HepG2 (cell line): Measurements from ENCODE around the gene GAPDH. TPM values are rescaled to one million over a fixed set of nuclear protein-coding genes. Genes with fewer than 3 reads are reported as not detected.
A peak's percentile ranks its signal among the peaks of the same experiment; 100 is the strongest.

Experiments
- AGO1 ChIP-seq: fragments of 200-400 bp; formaldehyde crosslinking; IDR thresholded peaks from 2 replicates; pipeline ENCODE4 v1.6.1; 2017; ENCODE audit warnings: mild to moderate bottlenecking, low read depth, low read length, moderate library complexity; ENCODE audit not compliant: poor library complexity, severe bottlenecking
- DPF2 ChIP-seq: sonication (generic); formaldehyde crosslinking; IDR thresholded peaks from 2 replicates; pipeline ENCODE4 v1.4.0; 2020; ENCODE audit warnings: mild to moderate bottlenecking, low read depth, missing genetic modification reagents, borderline replicate concordance
- ELF3 ChIP-seq: IDR thresholded peaks from 2 replicates; pipeline ENCODE4 v1.6.1; 2016; ENCODE audit warnings: missing genetic modification reagents, missing compliant biosample characterization
- MXD4 ChIP-seq: IDR thresholded peaks from 2 replicates; pipeline ENCODE4 v1.6.1; 2016; ENCODE audit warnings: mild to moderate bottlenecking, missing biosample characterization, missing genetic modification reagents
- MZF1 ChIP-seq: sonication (generic); formaldehyde crosslinking; IDR thresholded peaks from 2 replicates; pipeline ENCODE4 v1.8.1; 2023; ENCODE audit warnings: mild to moderate bottlenecking, missing genetic modification reagents, borderline replicate concordance
- NFE2L2 ChIP-seq: fragments of 150-350 bp; IDR thresholded peaks from 2 replicates; pipeline ENCODE4 v1.6.1; 2014; ENCODE audit warnings: low read length
- NFIB ChIP-seq: sonication (generic); formaldehyde crosslinking; IDR thresholded peaks from 2 replicates; pipeline ENCODE4 v1.9.0; 2021; ENCODE audit warnings: missing genetic modification reagents, mild to moderate bottlenecking, borderline replicate concordance
- RARA ChIP-seq: IDR thresholded peaks from 2 replicates; pipeline ENCODE4 v1.6.1; 2016; ENCODE audit warnings: missing genetic modification reagents, missing compliant biosample characterization
- REXO4 ChIP-seq: sonication (generic); formaldehyde crosslinking; IDR thresholded peaks from 2 replicates; pipeline ENCODE4 v1.8.0; 2022; ENCODE audit warnings: missing genetic modification reagents, mild to moderate bottlenecking, borderline replicate concordance
- SIN3A ChIP-seq: IDR thresholded peaks from 2 replicates; pipeline ENCODE4 v1.6.1; 2011; ENCODE audit warnings: low read depth, mild to moderate bottlenecking, control low read depth, low read length, borderline replicate concordance
- SP5 ChIP-seq: IDR thresholded peaks from 2 replicates; pipeline ENCODE4 v1.6.1; 2016; ENCODE audit warnings: low read depth, borderline replicate concordance
- SRF ChIP-seq: IDR thresholded peaks from 2 replicates; pipeline ENCODE4 v1.6.1; 2011; ENCODE audit warnings: mild to moderate bottlenecking, low read depth, low read length, moderate library complexity
- TP53 ChIP-seq: sonication (generic); formaldehyde crosslinking; conservative IDR thresholded peaks from 2 replicates; pipeline ENCODE4 v1.4.0; 2020; ENCODE audit warnings: missing genetic modification reagents
- ZNF496 ChIP-seq: sonication (generic); formaldehyde crosslinking; IDR thresholded peaks from 2 replicates; pipeline ENCODE4 v1.8.1; 2023; ENCODE audit warnings: mild to moderate bottlenecking, moderate library complexity, missing genetic modification reagents; ENCODE audit not compliant: insufficient replicate concordance
- ZSCAN25 ChIP-seq: sonication (generic); formaldehyde crosslinking; IDR thresholded peaks from 2 replicates; pipeline ENCODE4 v1.8.0; 2022; ENCODE audit warnings: mild to moderate bottlenecking, missing genetic modification reagents
- polyA plus RNA-seq, 8 experiments: library from polyadenylated mRNA; depleted of rRNA in 3 of 8; stranded (reverse) in 7 of 8; unstranded in 1 of 8; fragments of >200 nt; fragmentation: Illumina TruSeq in 4 of 8; extraction: Trizol in 4 of 8; gene quantifications; 2 replicates each; pipeline versions ENCODE4 v1.2.1 to v1.2.3, GENCODE V29; 2011 to 2016; ENCODE audit warnings: low read depth in 4 of 8, missing spikeins in 1 of 8, mixed read lengths in 1 of 8; ENCODE audit not compliant: insufficient read depth in 1 of 8
- total RNA-seq, 5 experiments: library from RNA; depleted of rRNA; stranded (reverse); fragments of >200 nt; fragmentation: Illumina TruSeq; extraction: Trizol; gene quantifications; 2 replicates each; pipeline ENCODE4 v1.2.3, GENCODE V29; 2016; ENCODE audit warnings: low read depth in 1 of 5
- TF ChIP-seq, protein P1 (sequence below): sonication (generic); formaldehyde crosslinking; IDR thresholded peaks from 2 replicates; pipeline ENCODE4 v1.8.0; 2022; ENCODE audit warnings: mild to moderate bottlenecking, missing genetic modification reagents
- TF ChIP-seq, protein P2 (sequence below): sonication (generic); formaldehyde crosslinking; IDR thresholded peaks from 2 replicates; pipeline ENCODE4 v1.4.0; 2020; ENCODE audit warnings: missing genetic modification reagents, mild to moderate bottlenecking, borderline replicate concordance
- TF ChIP-seq, protein P3 (sequence below): sonication (generic); formaldehyde crosslinking; IDR thresholded peaks from 2 replicates; pipeline ENCODE4 v1.9.0; 2021; ENCODE audit warnings: missing genetic modification reagents, borderline replicate concordance

The GAPDH gene
- total and polyA plus RNA-seq, 2 of the 13 experiments (the other 11 are each of a cell fraction or from before 2014, with no cell fraction given) = 3,038 to 12,722 TPM

DNA sequence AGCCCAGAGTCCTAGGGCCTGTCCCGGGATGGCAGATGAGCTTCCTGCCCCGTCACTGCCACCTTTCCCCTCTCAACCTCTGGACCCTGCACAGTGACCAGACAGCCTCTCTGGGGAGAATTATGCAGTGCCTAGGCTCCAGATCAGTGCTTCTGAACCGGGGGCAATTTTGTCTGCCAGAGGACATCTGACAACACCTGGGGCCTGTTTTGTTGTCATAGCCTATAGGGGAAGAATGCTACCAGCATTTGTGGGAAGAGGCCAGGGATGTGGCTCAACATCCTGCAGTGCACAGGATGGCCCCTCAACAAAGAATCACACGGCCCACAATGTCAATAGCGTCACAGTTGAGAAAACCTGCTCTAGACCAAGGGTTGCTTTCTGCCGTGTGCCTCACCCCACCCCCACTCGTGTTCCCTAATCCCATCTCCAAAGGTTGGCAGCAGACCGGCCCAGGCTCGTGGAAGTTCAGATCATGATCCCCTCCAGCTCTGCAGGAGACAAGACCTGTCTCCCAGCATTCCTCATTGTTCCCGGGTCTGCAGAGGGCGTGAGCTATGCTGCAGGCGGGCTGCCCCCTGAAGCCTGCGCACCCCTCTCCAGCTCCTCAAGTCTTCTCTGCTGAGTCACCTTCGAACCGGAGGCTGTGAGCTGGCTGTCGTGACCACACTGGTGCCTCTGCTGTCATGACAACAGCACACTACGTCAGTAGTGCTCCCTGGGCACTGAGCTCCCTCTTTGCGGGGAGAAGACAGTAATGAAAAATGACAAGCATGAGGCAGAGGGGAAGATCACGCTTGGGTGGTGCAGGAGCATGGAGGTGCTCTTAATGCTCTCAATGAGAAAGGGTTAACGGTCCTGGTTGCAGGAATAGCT is 2.0 kb upstream of the GAPDH start (continued):
- TF ChIP-seq NFIB = 0 out of 2 replicates have a peak, but pooled peaks have one; percentile 34
- 0 out of 2 replicates have a peak, but pooled peaks have one; percentile 46 for TF ChIP-seq ELF3
- no peak for TF ChIP-seq ZSCAN25 (CRISPR knock-in tag)
- TF ChIP-seq AGO1 = no peak
- TF ChIP-seq, protein P1, sequence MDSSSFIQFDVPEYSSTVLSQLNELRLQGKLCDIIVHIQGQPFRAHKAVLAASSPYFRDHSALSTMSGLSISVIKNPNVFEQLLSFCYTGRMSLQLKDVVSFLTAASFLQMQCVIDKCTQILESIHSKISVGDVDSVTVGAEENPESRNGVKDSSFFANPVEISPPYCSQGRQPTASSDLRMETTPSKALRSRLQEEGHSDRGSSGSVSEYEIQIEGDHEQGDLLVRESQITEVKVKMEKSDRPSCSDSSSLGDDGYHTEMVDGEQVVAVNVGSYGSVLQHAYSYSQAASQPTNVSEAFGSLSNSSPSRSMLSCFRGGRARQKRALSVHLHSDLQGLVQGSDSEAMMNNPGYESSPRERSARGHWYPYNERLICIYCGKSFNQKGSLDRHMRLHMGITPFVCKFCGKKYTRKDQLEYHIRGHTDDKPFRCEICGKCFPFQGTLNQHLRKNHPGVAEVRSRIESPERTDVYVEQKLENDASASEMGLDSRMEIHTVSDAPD (CRISPR knock-in tag) = peak; percentile 75; the same call in 1 of the 2 replicates
- TF ChIP-seq, protein P2, sequence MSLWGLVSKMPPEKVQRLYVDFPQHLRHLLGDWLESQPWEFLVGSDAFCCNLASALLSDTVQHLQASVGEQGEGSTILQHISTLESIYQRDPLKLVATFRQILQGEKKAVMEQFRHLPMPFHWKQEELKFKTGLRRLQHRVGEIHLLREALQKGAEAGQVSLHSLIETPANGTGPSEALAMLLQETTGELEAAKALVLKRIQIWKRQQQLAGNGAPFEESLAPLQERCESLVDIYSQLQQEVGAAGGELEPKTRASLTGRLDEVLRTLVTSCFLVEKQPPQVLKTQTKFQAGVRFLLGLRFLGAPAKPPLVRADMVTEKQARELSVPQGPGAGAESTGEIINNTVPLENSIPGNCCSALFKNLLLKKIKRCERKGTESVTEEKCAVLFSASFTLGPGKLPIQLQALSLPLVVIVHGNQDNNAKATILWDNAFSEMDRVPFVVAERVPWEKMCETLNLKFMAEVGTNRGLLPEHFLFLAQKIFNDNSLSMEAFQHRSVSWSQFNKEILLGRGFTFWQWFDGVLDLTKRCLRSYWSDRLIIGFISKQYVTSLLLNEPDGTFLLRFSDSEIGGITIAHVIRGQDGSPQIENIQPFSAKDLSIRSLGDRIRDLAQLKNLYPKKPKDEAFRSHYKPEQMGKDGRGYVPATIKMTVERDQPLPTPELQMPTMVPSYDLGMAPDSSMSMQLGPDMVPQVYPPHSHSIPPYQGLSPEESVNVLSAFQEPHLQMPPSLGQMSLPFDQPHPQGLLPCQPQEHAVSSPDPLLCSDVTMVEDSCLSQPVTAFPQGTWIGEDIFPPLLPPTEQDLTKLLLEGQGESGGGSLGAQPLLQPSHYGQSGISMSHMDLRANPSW (CRISPR knock-in tag) = no peak
- no peak; the same call in 1 of the 2 replicates for TF ChIP-seq TP53 (CRISPR knock-in tag)
- TF ChIP-seq, protein P3, sequence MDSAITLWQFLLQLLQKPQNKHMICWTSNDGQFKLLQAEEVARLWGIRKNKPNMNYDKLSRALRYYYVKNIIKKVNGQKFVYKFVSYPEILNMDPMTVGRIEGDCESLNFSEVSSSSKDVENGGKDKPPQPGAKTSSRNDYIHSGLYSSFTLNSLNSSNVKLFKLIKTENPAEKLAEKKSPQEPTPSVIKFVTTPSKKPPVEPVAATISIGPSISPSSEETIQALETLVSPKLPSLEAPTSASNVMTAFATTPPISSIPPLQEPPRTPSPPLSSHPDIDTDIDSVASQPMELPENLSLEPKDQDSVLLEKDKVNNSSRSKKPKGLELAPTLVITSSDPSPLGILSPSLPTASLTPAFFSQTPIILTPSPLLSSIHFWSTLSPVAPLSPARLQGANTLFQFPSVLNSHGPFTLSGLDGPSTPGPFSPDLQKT (CRISPR knock-in tag) = no peak
- peak; percentile 64 for TF ChIP-seq SIN3A
- TF ChIP-seq NFE2L2 = peak; percentile 45; the same call in 1 of the 2 replicates
- TF ChIP-seq MZF1 = 0 out of 2 replicates have a peak, but pooled peaks have one; percentile 17
- TF ChIP-seq SP5 (CRISPR knock-in tag) = no peak
- peak; percentile 49 for TF ChIP-seq RARA (CRISPR knock-in tag)
- TF ChIP-seq ZNF496 (CRISPR knock-in tag) = no peak
- 0 out of 2 replicates have a peak, but pooled peaks have one; percentile 22 for TF ChIP-seq DPF2 (CRISPR knock-in tag)
- peak; percentile 34; the same call in 1 of the 2 replicates for TF ChIP-seq MXD4
- peak; percentile 64; the same call in 1 of the 2 replicates for TF ChIP-seq REXO4
- no peak for TF ChIP-seq SRF
